ENCODE results near the gene IRX1. TPM values are rescaled to one million over a fixed set of nuclear protein-coding genes. Genes with fewer than 3 reads are reported as not detected.

Gene IRX1
- 3.9 and 5.1 TPM in 2 replicates for total RNA-seq (2021; fragmentation: NEBNext Ultra II Directional; extraction: Animal tissue kit (Norgen Biotek cat#: 25700))
- polyA plus RNA-seq (2011; rRNA removed): 2.6 and 10.6 TPM in 2 replicates
- 8.5 TPM for polyA plus RNA-seq (2011; cell fraction: cytosol; rRNA removed)
- polyA plus RNA-seq (2011; cell fraction: nucleus; rRNA removed): 9.3 TPM
- polyA plus RNA-seq (2012, experiment 1 of 2): 4.0 to 6.1 TPM (median 5.3 TPM) in 4 replicates
- 2.8 TPM for polyA plus RNA-seq (2012, experiment 2 of 2)
- 0.41 TPM for polyA plus RNA-seq (2013, experiment 1 of 2)
- polyA plus RNA-seq (2013, experiment 2 of 2): 0.28 TPM
- 0.54 and 1.5 TPM in 2 replicates for polyA minus RNA-seq (2011; rRNA and poly(A)+ RNA removed)
- polyA minus RNA-seq (2011; cell fraction: cytosol; rRNA and poly(A)+ RNA removed): 6.5 TPM
- polyA minus RNA-seq (2011; cell fraction: nucleus; rRNA and poly(A)+ RNA removed): 8.3 TPM
- long read RNA-seq, experiment 1, partial matches to known transcripts: 8 of 11 reads
- long read RNA-seq, experiment 1, other reads (novel, unspliced or antisense): 1 of 11 reads
- long read RNA-seq, experiment 2: 0 reads

- peak in 1 of 2 experiments; percentile 82 for DNase-seq (ENCODE audit: low read depth in 1 of 2, low spot score in 2 of 2)
- no peak within 1 kb of the TSS for H2AFZ ChIP-seq (ENCODE audit: low read length)
- TF ChIP-seq BRCA1 (IDR thresholded peaks at IDR 0.05; ENCODE audit: low read depth, low read length) (no peak), MAX (IDR thresholded peaks at IDR 0.05) (peak; percentile 93), CHD1 (IDR thresholded peaks at IDR 0.05; ENCODE audit: low read depth, low read length) (no peak), TBP (IDR thresholded peaks at IDR 0.05; ENCODE audit: low read depth, low read length) (peak; percentile 22; the same call in 1 of the 2 replicates), RNF2 (IDR thresholded peaks at IDR 0.05; ENCODE audit: borderline replicate concordance, low read depth, low read length, missing control alignments, poor library complexity, severe bottlenecking) (peak; percentile 12), SUZ12 (IDR thresholded peaks at IDR 0.05; ENCODE audit: low read length) (peak; percentile 11; the same call in 1 of the 2 replicates), SIN3A (conservative IDR thresholded peaks at IDR 0.05 in 1 of 2, IDR thresholded peaks at IDR 0.05 in 1 of 2; ENCODE audit: low read depth in 1 of 2, low read length in 2 of 2) (peak; percentile 28 to 76; a peak in 1 of 4 replicates)
Measured at GRCh38 chr5:3595006-3595961, at the start of gene IRX1. TSS of gene IRX1 (plus strand) at chr5:3595832. CDS start at chr5:3596106, 274 bp downstream.

More at GRCh38 chr5:3595006-3595961, at the start of gene IRX1:
- Histone ChIP-seq H3K56ac (replicated peaks; ENCODE audit: insufficient read length, low read depth, low read length) (no peak within 1 kb of the TSS), H3K14ac (ENCODE audit: insufficient read length) (no peak within 1 kb of the TSS), H3K36me3 (ENCODE audit: control insufficient read depth in 2 of 4, insufficient read depth in 4 of 4, low read length in 3 of 4) (peaks cover 0 to 3% (median 0%) of the 10 kb centered on the region in 4 experiments; a peak in 1 of 8 replicates), H3K79me1 (ENCODE audit: low read depth, low read length) (no peaks in the 10 kb centered on the region), H3K4ac (replicated peaks; ENCODE audit: insufficient read length, low read depth, low read length) (no peak within 1 kb of the TSS), H3K9me3 (ENCODE audit: insufficient read depth in 2 of 2, low read depth in 1 of 2, low read length in 1 of 2) (no peaks in the 10 kb centered on the region; a peak in 1 of 4 replicates), H3K27me3 (replicated peaks in 1 of 4; ENCODE audit: control insufficient read depth in 3 of 4, extremely low read depth in 1 of 4, insufficient read depth in 3 of 4, low read length in 3 of 4) (peaks cover 82 to 94% (median 91%) of the 10 kb centered on the region in 4 experiments), H2AK5ac (ENCODE audit: low read depth, low read length) (no peak within 1 kb of the TSS), H3K4me2 (ENCODE audit: insufficient read depth in 1 of 2, low read depth in 2 of 2, low read length in 2 of 2) (peak within 1 kb of the TSS; percentile 81 to 90), H4K5ac (ENCODE audit: insufficient read length, low read depth, low read length) (no peak within 1 kb of the TSS), H2BK15ac (ENCODE audit: low read length) (no peak within 1 kb of the TSS), H3K27ac (ENCODE audit: low read depth, low read length) (no peak within 1 kb of the TSS), H2BK12ac (ENCODE audit: low read depth, low read length) (no peak within 1 kb of the TSS), H3K4me1 (replicated peaks in 1 of 4; ENCODE audit: control insufficient read depth in 3 of 4, insufficient read depth in 4 of 4, low read length in 3 of 4) (peaks cover 0 to 53% (median 27%) of the 10 kb centered on the region in 4 experiments; a peak in 6 of 7 replicates), H3K23me2 (ENCODE audit: low read depth, low read length) (peaks cover 20% of the 10 kb centered on the region; the same call in 1 of the 2 replicates), H3K18ac (ENCODE audit: extremely low read depth, low read length) (no peak within 1 kb of the TSS), H2BK120ac (replicated peaks; ENCODE audit: low read depth, low read length) (no peak within 1 kb of the TSS), H2BK5ac (ENCODE audit: low read depth, low read length) (no peak within 1 kb of the TSS), H2BK20ac (ENCODE audit: low read length) (no peak within 1 kb of the TSS), H3K79me2 (ENCODE audit: control insufficient read depth in 1 of 2, insufficient read depth in 2 of 2, low read length in 2 of 2) (0 out of 4 replicates have a peak, but pooled peaks cover 0 to 6% of the 10 kb centered on the region in 2 experiments), H3K4me3 (ENCODE audit: extremely low read depth in 1 of 4, insufficient read depth in 2 of 4, low read depth in 3 of 4, low read length in 4 of 4) (peak within 1 kb of the TSS; percentile 57 to 69 (median 65)), H3K23ac (ENCODE audit: insufficient read length) (no peak within 1 kb of the TSS), H4K20me1 (replicated peaks in 1 of 2; ENCODE audit: control insufficient read depth in 1 of 2, insufficient read depth in 2 of 2, low read length in 2 of 2) (peaks cover 7 to 9% of the 10 kb centered on the region in 2 experiments), H4K91ac (replicated peaks; ENCODE audit: insufficient read length, low read length) (no peak within 1 kb of the TSS), H3K9ac (replicated peaks in 1 of 4; ENCODE audit: extremely low read depth in 1 of 4, low read depth in 3 of 4, low read length in 3 of 4) (no peak within 1 kb of the TSS; a peak in 1 of 7 replicates), H4K8ac (ENCODE audit: extremely low read depth, insufficient read depth, low read length) (peak within 1 kb of the TSS; percentile 62; the same call in 1 of the 2 replicates)
- POLR2A ChIA-PET (ENCODE audit: partially characterized antibody): interaction anchor here (0.6 to 1.2 kb wide), 2 partner anchors 679 to 843 kb away, joined by 3 read pairs; partner anchors contain the start of gene IRX2
- no peak for FAIRE-seq
- CTCF ChIA-PET (ENCODE audit: partially characterized antibody): no interaction called here
- 2% methylated on average over 54 of the region's 106 CpGs; no CpG with 5 or more reads in 1 of the 2 experiments for WGBS, 2 experiments (ENCODE audit: extremely low coverage in 1 of 2, insufficient coverage in 1 of 2, insufficient read length in 1 of 2, insufficient replicate concordance in 2 of 2, low coverage in 1 of 2, low lambda C conversion rate in 2 of 2, missing lambda C conversion rate in 1 of 2)
